HG02571 (cell line): ENCODE results near the gene INTS13.
"Not testable (repeated sequence)": the region's sequence is repeated elsewhere in the genome, so short reads cannot be mapped to it uniquely, and the experiment has no call there.

Experiments
- ATAC-seq: cut with Tn5 transposase; IDR thresholded peaks from one replicate; pipeline ENCODE4 v1.9.1; 2021; ENCODE audit warnings: mild to moderate bottlenecking, moderate library complexity; ENCODE audit not compliant: unreplicated experiment

Gene INTS13, protein sequence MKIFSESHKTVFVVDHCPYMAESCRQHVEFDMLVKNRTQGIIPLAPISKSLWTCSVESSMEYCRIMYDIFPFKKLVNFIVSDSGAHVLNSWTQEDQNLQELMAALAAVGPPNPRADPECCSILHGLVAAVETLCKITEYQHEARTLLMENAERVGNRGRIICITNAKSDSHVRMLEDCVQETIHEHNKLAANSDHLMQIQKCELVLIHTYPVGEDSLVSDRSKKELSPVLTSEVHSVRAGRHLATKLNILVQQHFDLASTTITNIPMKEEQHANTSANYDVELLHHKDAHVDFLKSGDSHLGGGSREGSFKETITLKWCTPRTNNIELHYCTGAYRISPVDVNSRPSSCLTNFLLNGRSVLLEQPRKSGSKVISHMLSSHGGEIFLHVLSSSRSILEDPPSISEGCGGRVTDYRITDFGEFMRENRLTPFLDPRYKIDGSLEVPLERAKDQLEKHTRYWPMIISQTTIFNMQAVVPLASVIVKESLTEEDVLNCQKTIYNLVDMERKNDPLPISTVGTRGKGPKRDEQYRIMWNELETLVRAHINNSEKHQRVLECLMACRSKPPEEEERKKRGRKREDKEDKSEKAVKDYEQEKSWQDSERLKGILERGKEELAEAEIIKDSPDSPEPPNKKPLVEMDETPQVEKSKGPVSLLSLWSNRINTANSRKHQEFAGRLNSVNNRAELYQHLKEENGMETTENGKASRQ

GRCh38 chr12:26937863-26938700 lies at the start of gene INTS13, which contains the start of gene FGFR1OP2:
Gene INTS13 (minus strand): TSS chr12:26937981. CDS start chr12:26936803, 1,178 bp downstream.
Gene FGFR1OP2 (plus strand): TSS chr12:26938470. CDS start chr12:26954159, 15,689 bp downstream.
- peak; percentile 84 for ATAC-seq

GRCh38 chr12:26982866-26983265 lies 45.1 kb upstream of the INTS13 start:
- ATAC-seq: no peak

DNA sequence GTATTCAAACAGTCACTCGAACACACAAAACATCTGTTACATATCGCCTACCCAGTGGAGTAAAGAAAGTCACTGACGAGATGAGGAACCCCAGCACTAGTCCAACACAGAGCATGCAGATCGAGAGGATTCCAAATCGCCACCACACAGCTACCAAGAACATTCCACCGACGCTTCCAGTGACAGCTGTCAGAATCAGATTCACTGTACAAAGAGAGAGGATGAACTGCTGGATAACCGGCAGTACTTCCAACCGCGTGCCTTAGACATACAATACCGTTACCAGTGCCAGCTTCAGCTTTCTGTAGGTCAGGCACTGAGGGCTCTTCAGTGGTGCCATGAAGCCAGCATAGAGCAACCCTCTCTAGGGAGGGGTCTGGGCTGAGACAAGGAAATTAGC lies 42.0 kb upstream of the INTS13 start:
- ATAC-seq: no peak

- no peak for ATAC-seq
These were observed 41.0 kb upstream of the INTS13 start for GRCh38 chr12:26978801-26979200.

DNA sequence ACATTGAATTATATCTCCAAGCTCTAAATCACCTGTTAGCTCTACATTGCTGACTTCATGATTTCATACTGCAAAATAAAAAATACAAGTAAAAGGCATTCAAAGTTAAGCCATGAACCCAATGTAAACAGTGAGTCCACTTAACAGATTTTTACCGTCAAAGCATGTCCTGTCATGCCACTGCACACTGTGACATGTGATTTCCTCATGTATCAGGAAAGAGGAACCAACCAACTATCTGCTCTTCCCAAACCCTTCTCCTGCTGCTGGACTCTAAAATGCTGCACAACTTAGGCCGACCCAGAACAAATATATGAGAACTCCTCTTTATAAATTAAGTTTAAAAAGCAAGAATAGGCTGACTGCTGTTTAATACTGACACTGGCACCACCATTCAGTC lies 38.9 kb upstream of the INTS13 start:
- ATAC-seq: no peak

DNA sequence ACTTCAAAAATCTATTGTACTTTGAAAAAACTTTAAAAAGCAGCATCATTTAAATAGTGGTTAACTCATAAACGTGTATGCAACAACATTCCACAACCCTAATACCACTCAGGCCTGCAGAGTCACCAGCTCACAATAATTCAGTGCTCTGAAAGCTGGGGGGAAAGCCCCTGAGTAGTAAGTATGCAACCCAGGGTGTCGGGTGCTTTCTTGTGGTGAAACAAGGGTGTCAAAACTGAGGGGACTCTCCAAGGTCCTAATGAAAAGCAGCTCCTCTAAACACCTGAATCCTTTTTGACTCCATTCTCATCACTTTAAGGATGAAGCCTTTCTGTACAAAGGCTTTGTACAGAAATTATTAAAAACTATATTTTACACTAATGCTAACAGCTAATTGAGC lies 34.2 kb upstream of the INTS13 start:
- peak; percentile 95 for ATAC-seq

GRCh38 chr12:26970136-26970535 lies 32.4 kb upstream of the INTS13 start:
- ATAC-seq: no peak

DNA sequence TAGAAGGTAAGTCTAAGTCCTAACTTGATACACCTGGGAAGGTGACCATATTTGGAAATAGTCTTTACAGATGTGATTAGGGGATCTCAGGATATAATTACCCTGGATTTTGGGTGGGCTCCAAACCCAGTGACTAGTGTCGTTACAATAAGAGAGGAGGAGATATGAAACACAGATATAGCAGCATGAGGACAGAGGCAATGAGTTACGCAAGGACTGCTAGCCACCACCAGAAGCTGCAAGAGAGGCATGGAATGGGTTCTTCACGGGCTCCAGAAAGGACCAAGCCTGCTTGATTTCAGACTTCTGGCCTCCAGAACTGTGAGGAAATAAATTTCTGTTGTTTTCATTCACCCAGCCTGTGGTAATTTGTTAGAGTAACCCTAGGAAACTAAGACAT lies 29.1 kb upstream of the INTS13 start:
- ATAC-seq: no peak

DNA sequence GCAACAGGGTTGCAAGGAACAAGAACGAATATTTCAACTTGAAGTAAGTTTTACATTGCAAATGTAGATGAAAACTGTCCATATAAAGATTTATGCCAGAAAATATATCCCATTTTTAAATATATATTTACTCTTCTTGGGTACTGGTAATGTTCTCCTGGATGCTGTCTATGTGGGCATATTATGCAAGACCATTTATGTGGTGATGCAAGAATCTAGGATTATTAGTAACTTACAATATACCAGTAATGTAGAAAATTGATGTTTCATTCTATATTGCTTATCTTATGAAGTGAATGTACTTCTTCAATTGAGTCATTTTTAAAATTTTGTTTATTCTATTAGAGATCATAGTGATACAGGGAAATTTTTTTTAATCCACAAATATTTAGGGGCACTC lies 25.6 kb upstream of the INTS13 start:
- no peak for ATAC-seq

DNA sequence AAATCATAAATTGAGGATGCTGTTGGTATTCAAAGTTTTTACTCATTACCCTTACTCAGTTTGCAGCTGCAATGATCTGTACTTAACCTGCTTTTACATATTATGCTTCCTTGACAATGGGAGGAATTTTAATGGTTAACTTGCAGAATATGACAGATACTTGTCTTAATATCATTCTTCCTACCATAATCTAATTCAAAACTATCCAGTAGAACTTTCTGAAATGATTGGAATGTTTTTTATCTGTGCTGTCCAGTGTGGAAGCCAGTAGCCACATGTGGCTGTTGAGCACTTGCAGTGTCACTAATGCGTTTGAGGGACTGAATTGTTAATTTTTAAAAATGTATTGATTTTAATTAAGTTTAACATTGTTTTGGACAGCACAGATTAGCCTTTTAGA lies 24.0 kb upstream of the INTS13 start:
- no peak for ATAC-seq

DNA sequence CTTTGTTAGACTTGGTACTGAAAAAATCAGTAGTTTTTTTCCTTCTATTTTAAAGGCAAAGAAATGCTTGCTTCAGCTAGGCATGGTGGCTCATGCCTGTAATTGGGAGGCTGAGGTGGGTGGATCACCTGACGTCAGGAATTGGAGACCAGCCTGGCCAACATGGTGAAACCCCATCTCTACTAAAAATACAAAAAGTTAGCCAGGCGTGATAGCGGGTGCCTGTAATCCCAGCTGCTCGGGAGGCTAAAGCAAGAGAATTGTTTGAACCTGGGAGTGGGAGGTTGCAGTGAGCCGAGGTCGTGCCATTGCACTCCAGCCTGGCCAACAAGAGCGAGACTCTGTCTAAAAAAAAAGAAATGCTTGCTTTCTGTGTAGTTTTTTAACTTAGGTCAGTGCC lies 23.6 kb upstream of the INTS13 start:
- not testable (repeated sequence) for ATAC-seq

DNA sequence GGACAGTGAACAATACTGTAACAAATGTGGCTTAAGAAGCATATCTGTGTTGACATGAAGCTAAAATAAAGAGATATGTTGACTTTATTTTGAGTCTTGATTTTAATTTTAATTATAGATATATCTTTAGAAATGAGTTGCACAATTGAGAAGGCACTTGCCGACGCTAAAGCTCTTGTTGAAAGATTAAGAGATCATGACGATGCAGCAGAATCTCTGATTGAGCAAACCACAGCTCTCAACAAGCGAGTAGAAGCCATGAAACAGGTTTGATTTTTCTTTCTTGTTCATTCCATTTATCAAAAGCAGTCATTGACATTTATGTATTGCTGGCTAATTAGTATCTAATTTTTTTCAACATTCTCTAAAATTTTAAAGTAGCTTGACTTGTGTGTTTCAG lies 16.2 kb upstream of the INTS13 start:
- no peak for ATAC-seq

GRCh38 chr12:26953447-26953846 lies 15.7 kb upstream of the INTS13 start:
- no peak for ATAC-seq

DNA sequence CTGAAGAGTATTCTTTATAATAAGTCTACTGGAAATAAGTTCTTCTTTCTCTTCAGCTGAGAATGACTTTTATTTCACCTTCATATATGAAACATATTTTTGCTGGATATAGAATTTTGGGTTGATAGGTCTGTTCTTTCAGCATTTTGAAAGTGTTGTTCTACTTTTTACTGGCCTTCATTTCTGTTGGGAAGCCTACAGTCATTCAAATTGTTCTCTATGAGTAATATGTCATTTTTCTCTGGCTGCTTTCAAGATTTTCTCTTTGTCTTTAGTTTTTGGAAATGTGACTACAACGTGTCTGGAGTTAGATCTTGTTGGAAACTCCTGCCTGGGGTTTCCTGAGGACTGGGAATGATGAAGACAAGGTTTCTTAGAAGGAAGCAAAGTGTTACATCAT lies 10.5 kb upstream of the INTS13 start:
- no peak for ATAC-seq

- no peak for ATAC-seq
These were observed 3.4 kb upstream of the INTS13 start for GRCh38 chr12:26941215-26941594.

DNA sequence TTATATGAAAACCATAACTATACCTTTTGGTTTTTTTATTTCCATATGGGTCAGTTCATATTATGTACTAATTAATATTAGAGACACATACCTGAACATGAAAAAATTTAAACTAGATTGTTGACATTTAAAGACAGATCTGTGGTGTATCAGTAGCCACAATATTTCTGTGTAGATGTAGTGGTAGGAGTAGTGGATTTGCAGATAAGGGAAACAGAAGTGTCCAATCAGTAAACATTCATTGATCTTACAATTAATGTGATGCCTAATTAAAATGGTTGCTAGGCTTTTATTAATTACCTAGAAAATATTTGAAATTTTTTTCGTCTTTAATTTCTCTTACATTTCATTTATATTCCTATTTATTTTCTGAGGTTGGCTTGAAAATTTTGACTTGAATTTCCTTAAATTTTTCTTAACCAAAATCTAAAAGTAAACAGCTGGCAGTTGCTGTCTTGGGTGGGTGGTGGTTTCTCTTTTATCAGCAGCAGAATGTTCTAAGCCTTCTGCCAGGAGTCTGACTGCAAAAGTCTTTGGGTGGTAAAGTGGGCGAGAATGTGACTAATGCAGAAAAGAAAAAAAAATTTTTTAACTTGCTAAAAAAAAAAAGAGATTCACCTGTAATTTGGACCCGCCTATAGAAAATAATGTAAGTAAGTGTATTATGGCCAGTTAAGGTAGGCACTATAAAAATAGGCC lies 2.9 kb upstream of the INTS13 start:
- no peak for ATAC-seq

DNA sequence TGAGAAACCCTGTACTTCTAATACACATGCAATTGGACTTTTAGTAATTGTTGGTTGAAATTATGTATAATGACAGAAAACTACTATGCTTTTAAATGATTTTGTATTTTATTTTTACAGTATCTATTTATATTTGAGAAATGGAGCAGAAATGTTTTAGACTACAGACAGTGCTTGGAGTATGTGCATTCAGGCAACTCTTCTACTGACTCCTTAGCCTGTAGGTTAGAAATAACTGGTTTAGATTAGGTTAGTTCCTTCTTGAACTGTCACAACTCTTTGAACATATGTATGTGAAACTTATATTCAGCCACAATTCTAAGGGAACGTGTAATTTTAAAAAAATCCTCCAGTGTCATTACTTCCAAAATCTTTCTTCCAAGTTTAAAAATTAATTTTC lies 2.2 kb upstream of the INTS13 start:
- ATAC-seq: no peak

DNA sequence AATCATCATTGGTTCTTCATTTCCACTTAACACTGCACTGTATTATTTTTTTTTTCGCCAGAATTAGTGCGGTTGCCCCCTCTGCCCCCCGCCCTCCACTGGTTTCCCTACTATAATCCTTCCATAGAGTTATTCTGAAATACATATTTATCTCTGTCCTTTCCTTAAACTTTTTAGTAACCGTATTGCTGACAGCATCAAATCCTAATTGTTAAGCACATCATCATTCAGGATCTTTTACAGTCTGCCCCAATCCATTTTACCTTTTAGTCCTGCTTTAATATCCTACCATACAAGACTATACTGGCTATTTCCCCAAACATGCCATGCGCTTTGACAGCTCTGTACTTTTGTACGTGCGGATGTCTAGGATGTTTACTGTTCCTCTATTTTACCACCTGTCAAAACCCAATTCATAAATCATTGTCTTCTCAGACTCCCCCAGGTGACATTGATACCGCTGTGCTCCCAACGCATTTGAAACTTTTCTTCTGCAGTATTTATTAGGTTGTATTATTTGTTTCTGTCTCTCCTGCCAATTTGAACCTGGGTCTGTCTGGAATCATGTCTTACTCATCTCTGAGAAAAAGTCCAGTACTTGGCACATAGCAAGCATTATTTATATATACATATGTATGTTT lies 1.5 kb upstream of the INTS13 start:
- ATAC-seq: no peak

GRCh38 chr12:26938701-26939062 lies 901 bp upstream of the INTS13 start:
- ATAC-seq: peak; percentile 6

DNA sequence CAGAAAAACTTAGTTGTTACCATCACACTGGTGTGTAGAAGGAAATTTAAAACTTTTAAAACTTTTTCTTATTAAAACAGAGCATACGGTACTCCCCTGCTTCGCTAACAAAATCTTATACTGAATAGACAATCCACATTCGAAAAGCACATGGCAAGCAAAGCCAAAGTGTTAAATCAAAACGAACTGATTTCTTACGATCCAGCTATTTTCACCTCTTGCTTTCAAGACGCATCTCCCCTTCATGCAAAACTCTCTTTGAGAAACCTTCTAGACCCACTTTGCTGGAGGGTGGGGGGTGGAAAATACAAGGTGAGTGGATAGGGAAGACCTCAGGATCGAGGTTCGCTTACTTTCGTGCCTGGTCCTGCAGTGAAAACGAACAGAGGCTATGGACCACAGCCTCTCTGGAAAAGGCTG lies 328 bp downstream of the INTS13 start:
- ATAC-seq: no peak
